GM23338 (cell line): ENCODE measurements around the gene PTP4A2. TPM values are rescaled to one million over a fixed set of nuclear protein-coding genes. Genes with fewer than 3 reads are reported as not detected.
"Not testable (repeated sequence)": the region's sequence is repeated elsewhere in the genome, so short reads cannot be mapped to it uniquely, and the experiment has no call there.

Experiments used
- ATAC-seq: fragments of 200-7000 bp; cut with Tn5 transposase; 3 replicates; pipeline ENCODE4 v1.9.1; 2020
- DNase-seq: peaks from one replicate; pipeline ENCODE4 v3.0.0-alpha.2; 2015; ENCODE audit warnings: low spot score
- H2AFZ ChIP-seq: fragments of 200-600 bp; sonication (generic); 2 replicates; pipeline ENCODE4 v1.8.0; 2016; ENCODE audit warnings: antibody characterized with exemption, mild to moderate bottlenecking, moderate library complexity
- H3F3A ChIP-seq: fragments of 200-600 bp; sonication (generic); replicated peaks from 2 replicates; pipeline ENCODE4 v1.8.0; 2017; ENCODE audit warnings: antibody characterized with exemption, mixed run types, low read depth
- H3K27ac ChIP-seq: fragments of 200-600 bp; sonication (generic); 2 replicates; pipeline ENCODE4 v1.6.1; 2016; ENCODE audit warnings: low read depth
- H3K27me3 ChIP-seq: fragments of 200-600 bp; sonication (generic); 2 replicates; pipeline ENCODE4 v1.8.0; 2016; ENCODE audit warnings: mild to moderate bottlenecking, mixed run types, moderate library complexity; ENCODE audit not compliant: insufficient read depth
- H3K36me3 ChIP-seq: fragments of 200-600 bp; sonication (generic); 2 replicates; pipeline ENCODE4 v1.8.0; 2016; ENCODE audit warnings: mild to moderate bottlenecking; ENCODE audit not compliant: insufficient read depth
- H3K4me1 ChIP-seq: fragments of 200-600 bp; sonication (generic); 2 replicates; pipeline ENCODE4 v1.8.0; 2016; ENCODE audit warnings: mild to moderate bottlenecking, moderate library complexity; ENCODE audit not compliant: insufficient read depth
- H3K4me2 ChIP-seq: fragments of 200-600 bp; sonication (generic); 2 replicates; pipeline ENCODE4 v1.7.1; 2017; ENCODE audit warnings: mixed run types
- H3K4me3 ChIP-seq: fragments of 200-600 bp; sonication (generic); 2 replicates; pipeline ENCODE4 v1.6.1; 2016; ENCODE audit warnings: mixed run types
- H3K79me2 ChIP-seq: fragments of 200-600 bp; sonication (generic); replicated peaks from 2 replicates; pipeline ENCODE4 v1.8.0; 2017; ENCODE audit warnings: mild to moderate bottlenecking; ENCODE audit not compliant: insufficient read depth
- H3K9me2 ChIP-seq: fragments of 200-600 bp; sonication (generic); 2 replicates; pipeline ENCODE4 v1.8.0; 2017; ENCODE audit not compliant: insufficient read depth
- H4K20me1 ChIP-seq: fragments of 200-600 bp; sonication (generic); replicated peaks from 2 replicates; pipeline ENCODE4 v1.8.0; 2017; ENCODE audit warnings: mild to moderate bottlenecking; ENCODE audit not compliant: insufficient read depth
- H3K27ac Mint-ChIP-seq: 2 replicates; pipeline ENCODE4 v1.8.0; 2020; ENCODE audit warnings: inconsistent platforms, mild to moderate bottlenecking, moderate library complexity, mixed read lengths
- H3K27me3 Mint-ChIP-seq: 3 replicates; pipeline ENCODE4 v1.8.0; 2022; ENCODE audit warnings: low read depth, mild to moderate bottlenecking, moderate library complexity, mixed read lengths, inconsistent platforms; ENCODE audit not compliant: insufficient read depth, poor library complexity
- H3K36me3 Mint-ChIP-seq: 3 replicates; pipeline ENCODE4 v1.8.0; 2021; ENCODE audit warnings: low read depth, mild to moderate bottlenecking, inconsistent platforms, moderate library complexity, mixed read lengths
- H3K4me1 Mint-ChIP-seq: 3 replicates; pipeline ENCODE4 v1.8.0; 2020; ENCODE audit warnings: mild to moderate bottlenecking, inconsistent platforms, mixed read lengths
- H3K4me3 Mint-ChIP-seq: 3 replicates; pipeline ENCODE4 v1.8.0; 2021; ENCODE audit warnings: moderate library complexity, mild to moderate bottlenecking, inconsistent platforms, mixed read lengths
- H3K9me3 Mint-ChIP-seq: 3 replicates; pipeline ENCODE4 v1.8.0; 2020; ENCODE audit warnings: moderate library complexity, mild to moderate bottlenecking, inconsistent platforms, mixed read lengths
- CREB1 ChIP-seq: fragments of 250-450 bp; sonication (Bioruptor Pico); IDR thresholded peaks from 2 replicates; pipeline ENCODE4 v1.5.0; 2020; ENCODE audit warnings: low read depth, mild to moderate bottlenecking, moderate library complexity
- EZH2 ChIP-seq: fragments of 200-600 bp; sonication (generic); IDR thresholded peaks from one replicate; pipeline ENCODE4 v1.8.0; 2017; ENCODE audit warnings: antibody characterized with exemption, mild to moderate bottlenecking, low read depth; ENCODE audit not compliant: unreplicated experiment
- EZH2phosphoT487 ChIP-seq: fragments of 200-600 bp; sonication (generic); IDR thresholded peaks from one replicate; pipeline ENCODE4 v1.8.1; 2018; ENCODE audit warnings: antibody characterized with exemption; ENCODE audit not compliant: unreplicated experiment
- POLR2AphosphoS5 ChIP-seq: IDR thresholded peaks from 2 replicates; pipeline ENCODE4 v1.6.1; 2016; ENCODE audit warnings: antibody characterized with exemption, low read depth
- ZNF331 ChIP-seq: fragments of 250-450 bp; sonication (Bioruptor Pico); IDR thresholded peaks from 2 replicates; pipeline ENCODE4 v1.5.0; 2020; ENCODE audit warnings: low read depth, mild to moderate bottlenecking, moderate library complexity
- polyA plus RNA-seq: library from polyadenylated mRNA; unstranded; fragments of >200 nt; fragmentation: Nextera tagmentation; extraction: Ambion mirVana; gene quantifications from 2 replicates; pipeline ENCODE4 v1.2.1, GENCODE V29; 2016
- total RNA-seq: library from RNA; depleted of rRNA; stranded (reverse); fragments of >200 nt; shearing (Covaris generic); gene quantifications from 2 replicates; pipeline ENCODE4 v1.2.3, GENCODE V29; 2014
- TF ChIP-seq, protein P1 (sequence below): IDR thresholded peaks from one replicate; pipeline ENCODE4 v1.6.1; 2018; ENCODE audit warnings: antibody characterized with exemption; ENCODE audit not compliant: unreplicated experiment
- TF ChIP-seq, protein P2 (sequence below): IDR thresholded peaks from 2 replicates; pipeline ENCODE4 v1.6.1; 2016; ENCODE audit warnings: antibody characterized with exemption

PTP4A2 gene
- total and polyA plus RNA-seq, 2 experiments from 2014 or later, result 153 to 260 TPM

DNA sequence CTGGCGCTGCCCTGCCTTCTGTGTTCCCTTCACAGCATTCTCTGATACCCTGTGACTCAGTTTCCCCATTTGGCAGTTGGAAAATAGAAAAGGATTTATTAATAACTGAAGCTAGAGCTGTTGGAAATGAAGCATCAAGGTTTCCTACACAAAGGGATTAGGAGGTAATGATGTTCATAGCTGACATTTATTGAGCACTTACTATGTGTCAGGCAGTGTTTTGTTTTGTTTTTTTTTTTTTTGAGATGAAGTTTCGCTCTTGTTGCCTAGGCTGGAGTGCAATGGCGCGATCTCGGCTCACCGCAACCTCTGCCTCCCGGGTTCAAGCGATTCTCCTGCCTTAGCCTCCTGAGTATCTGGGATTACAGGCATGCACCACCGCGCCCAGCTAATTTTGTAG lies 7.5 kb upstream of the PTP4A2 start:
- ATAC-seq, H3K27ac Mint-ChIP-seq, DNase-seq, H3K4me3 Mint-ChIP-seq, H3K36me3 Mint-ChIP-seq, H3K4me1 ChIP-seq, H3K9me2 ChIP-seq, H3K27me3 Mint-ChIP-seq, H3K36me3 ChIP-seq, H3K27ac ChIP-seq, H3K9me3 Mint-ChIP-seq, H4K20me1 ChIP-seq, H3K27me3 ChIP-seq, H3K79me2 ChIP-seq, H2AFZ ChIP-seq, H3K4me3 ChIP-seq: not testable (repeated sequence)
- Histone ChIP-seq H3F3A (peaks cover 17% of the 10 kb centered on the region; the same call in 1 of the 2 replicates), H3K4me2 (peak overlapping the region; percentile 85; the same call in 1 of the 2 replicates)
- H3K4me1 Mint-ChIP-seq, result peaks cover 19% of the 10 kb centered on the region

DNA sequence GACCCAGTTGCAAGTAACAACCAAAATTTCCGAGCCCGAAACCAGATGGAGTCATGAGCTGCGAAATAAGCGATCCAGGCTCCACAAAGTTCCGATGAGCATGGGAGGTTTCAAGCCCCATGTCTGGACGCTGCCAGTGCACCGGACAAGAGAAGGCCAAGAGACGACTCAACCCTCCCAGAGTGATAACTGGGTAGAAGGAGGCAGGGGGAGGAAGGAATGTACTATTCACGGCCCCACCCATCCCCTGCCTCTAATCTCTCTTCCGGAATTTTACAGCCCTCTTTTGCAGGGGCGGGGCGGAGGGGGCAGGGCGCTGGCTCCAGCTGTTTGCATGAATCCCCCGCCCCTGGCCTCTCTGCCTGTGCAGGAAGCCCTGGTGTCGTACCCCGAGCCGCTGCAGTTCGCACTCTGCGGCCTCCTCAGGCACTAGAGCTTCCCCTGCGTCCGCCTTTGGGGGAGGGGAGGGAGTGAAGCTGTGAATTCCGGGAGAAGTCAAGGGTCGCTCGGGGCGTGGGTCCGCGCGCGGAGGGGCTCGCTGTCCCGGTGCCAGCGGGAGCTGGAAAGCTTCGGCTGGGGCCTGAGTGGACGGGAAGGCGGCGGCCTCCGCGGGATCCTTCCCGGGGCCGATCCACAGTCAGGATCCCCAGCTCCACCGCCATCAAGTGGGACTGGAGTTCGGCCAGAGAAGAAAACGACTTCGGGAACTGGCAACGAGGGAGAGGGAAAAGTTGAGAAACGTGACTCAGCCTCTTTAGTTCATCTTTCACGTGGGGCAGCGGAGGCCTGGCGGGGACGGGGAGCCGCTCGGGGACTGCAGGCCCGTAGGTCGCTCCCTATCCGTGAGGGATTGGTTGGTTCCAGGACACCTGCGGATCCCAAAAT lies 6.3 kb upstream of the PTP4A2 start:
- peaks cover 20% of the 10 kb centered on the region; the same call in 1 of the 2 replicates for H3F3A ChIP-seq
- peak overlapping the region; percentile 76 for H3K4me3 Mint-ChIP-seq
- peaks cover 27% of the 10 kb centered on the region for H3K4me1 Mint-ChIP-seq
- no peaks in the 10 kb centered on the region for H3K36me3 ChIP-seq
- peak overlapping the region; percentile 74 for H3K4me3 ChIP-seq
- peaks cover 12% of the 10 kb centered on the region for H3K27me3 Mint-ChIP-seq
- ATAC-seq (peak; percentile 97), DNase-seq (peak; percentile 98)
- no peaks in the 10 kb centered on the region for H3K9me3 Mint-ChIP-seq
- peak overlapping the region; percentile 85 for H3K4me2 ChIP-seq
- H3K27ac ChIP-seq, result peak overlapping the region; percentile 98
- no peaks in the 10 kb centered on the region for H3K9me2 ChIP-seq
- peaks cover 10% of the 10 kb centered on the region; the same call in 1 of the 2 replicates for H3K27me3 ChIP-seq
- no peak for TF ChIP-seq ZNF331 (CRISPR knock-in tag)
- TF ChIP-seq, protein P1, sequence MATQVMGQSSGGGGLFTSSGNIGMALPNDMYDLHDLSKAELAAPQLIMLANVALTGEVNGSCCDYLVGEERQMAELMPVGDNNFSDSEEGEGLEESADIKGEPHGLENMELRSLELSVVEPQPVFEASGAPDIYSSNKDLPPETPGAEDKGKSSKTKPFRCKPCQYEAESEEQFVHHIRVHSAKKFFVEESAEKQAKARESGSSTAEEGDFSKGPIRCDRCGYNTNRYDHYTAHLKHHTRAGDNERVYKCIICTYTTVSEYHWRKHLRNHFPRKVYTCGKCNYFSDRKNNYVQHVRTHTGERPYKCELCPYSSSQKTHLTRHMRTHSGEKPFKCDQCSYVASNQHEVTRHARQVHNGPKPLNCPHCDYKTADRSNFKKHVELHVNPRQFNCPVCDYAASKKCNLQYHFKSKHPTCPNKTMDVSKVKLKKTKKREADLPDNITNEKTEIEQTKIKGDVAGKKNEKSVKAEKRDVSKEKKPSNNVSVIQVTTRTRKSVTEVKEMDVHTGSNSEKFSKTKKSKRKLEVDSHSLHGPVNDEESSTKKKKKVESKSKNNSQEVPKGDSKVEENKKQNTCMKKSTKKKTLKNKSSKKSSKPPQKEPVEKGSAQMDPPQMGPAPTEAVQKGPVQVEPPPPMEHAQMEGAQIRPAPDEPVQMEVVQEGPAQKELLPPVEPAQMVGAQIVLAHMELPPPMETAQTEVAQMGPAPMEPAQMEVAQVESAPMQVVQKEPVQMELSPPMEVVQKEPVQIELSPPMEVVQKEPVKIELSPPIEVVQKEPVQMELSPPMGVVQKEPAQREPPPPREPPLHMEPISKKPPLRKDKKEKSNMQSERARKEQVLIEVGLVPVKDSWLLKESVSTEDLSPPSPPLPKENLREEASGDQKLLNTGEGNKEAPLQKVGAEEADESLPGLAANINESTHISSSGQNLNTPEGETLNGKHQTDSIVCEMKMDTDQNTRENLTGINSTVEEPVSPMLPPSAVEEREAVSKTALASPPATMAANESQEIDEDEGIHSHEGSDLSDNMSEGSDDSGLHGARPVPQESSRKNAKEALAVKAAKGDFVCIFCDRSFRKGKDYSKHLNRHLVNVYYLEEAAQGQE, result no peak
- TF ChIP-seq POLR2AphosphoS5, result peak; percentile 95
- TF ChIP-seq EZH2, result no peak
- TF ChIP-seq, protein P2, sequence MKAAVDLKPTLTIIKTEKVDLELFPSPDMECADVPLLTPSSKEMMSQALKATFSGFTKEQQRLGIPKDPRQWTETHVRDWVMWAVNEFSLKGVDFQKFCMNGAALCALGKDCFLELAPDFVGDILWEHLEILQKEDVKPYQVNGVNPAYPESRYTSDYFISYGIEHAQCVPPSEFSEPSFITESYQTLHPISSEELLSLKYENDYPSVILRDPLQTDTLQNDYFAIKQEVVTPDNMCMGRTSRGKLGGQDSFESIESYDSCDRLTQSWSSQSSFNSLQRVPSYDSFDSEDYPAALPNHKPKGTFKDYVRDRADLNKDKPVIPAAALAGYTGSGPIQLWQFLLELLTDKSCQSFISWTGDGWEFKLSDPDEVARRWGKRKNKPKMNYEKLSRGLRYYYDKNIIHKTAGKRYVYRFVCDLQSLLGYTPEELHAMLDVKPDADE, result 0 out of 2 replicates have a peak, but pooled peaks have one; percentile 61
- TF ChIP-seq CREB1 (CRISPR knock-in tag), result peak; percentile 37; the same call in 1 of the 2 replicates
- TF ChIP-seq EZH2phosphoT487, result no peak
- H2AFZ ChIP-seq, result peak overlapping the region; percentile 87
- H4K20me1 ChIP-seq, result no peaks in the 10 kb centered on the region
- H3K79me2 ChIP-seq, result no peaks in the 10 kb centered on the region
- peaks cover 16% of the 10 kb centered on the region for H3K4me1 ChIP-seq
- peak overlapping the region; percentile 96 for H3K27ac Mint-ChIP-seq
- no peaks in the 10 kb centered on the region for H3K36me3 Mint-ChIP-seq
